Measurements from ENCODE around the gene MAP1LC3B.

GRCh38 chr16:87350031-87350430 lies 42.1 kb upstream of the MAP1LC3B start:
- TF ChIP-seq POLR2A (IDR thresholded peaks at IDR 0.05) (no peak), CTCF (IDR thresholded peaks at IDR 0.05) (no peak)
